ENCODE measurements around the gene PXK. TPM values are rescaled to one million over a fixed set of nuclear protein-coding genes. Genes with fewer than 3 reads are reported as not detected.
A peak's percentile ranks its signal among the peaks of the same experiment; 100 is the strongest.

The PXK gene
- total and polyA plus RNA-seq, 2 donors = 12.5 to 13.6 TPM

GRCh38 chr3:58441514-58442450 lies 109.1 kb downstream of the PXK start:
- Histone ChIP-seq H3K4me1 (ENCODE audit: control insufficient read depth in 2 of 2, insufficient read depth in 2 of 2, low read length in 2 of 2) (no peaks in the 10 kb centered on the region), H3K4me3 (ENCODE audit: low read length in 2 of 2) (no peak overlapping the region), H3K27me3 (ENCODE audit: control insufficient read depth in 2 of 2, insufficient read depth in 1 of 2, low read length in 1 of 2) (no peaks in the 10 kb centered on the region), H3K27ac (ENCODE audit: low read depth in 1 of 2, low read length in 1 of 2) (no peak overlapping the region), H3K36me3 (ENCODE audit: control insufficient read depth in 2 of 2, insufficient read depth in 2 of 2, low read length in 1 of 2) (no peaks in the 10 kb centered on the region), H3K9me3 (ENCODE audit: control insufficient read depth in 2 of 2, insufficient read depth in 1 of 2, low read length in 1 of 2) (no peaks in the 10 kb centered on the region)
- no peak for DNase-seq (ENCODE audit: low read depth in 6 of 9, low spot score in 9 of 9)
- 84% methylated on average over 4 of the region's 4 CpGs for WGBS

GRCh38 chr3:58452176-58452575 lies 119.5 kb downstream of the PXK start:
- no peaks in the 10 kb centered on the region for H3K27me3 ChIP-seq (ENCODE audit: control insufficient read depth in 2 of 2, insufficient read depth in 1 of 2, low read length in 1 of 2)
- no peak for DNase-seq (ENCODE audit: low read depth in 6 of 9, low spot score in 9 of 9)
- no peak overlapping the region for H3K27ac ChIP-seq (ENCODE audit: low read depth in 1 of 2, low read length in 1 of 2)
- whole genome bisulfite sequencing = 88% methylated on average over 1 of the region's 1 CpG
- no peaks in the 10 kb centered on the region for H3K4me1 ChIP-seq (ENCODE audit: control insufficient read depth in 2 of 2, insufficient read depth in 2 of 2, low read length in 2 of 2)
- H3K36me3 ChIP-seq (ENCODE audit: control insufficient read depth in 2 of 2, insufficient read depth in 2 of 2, low read length in 1 of 2) = no peaks in the 10 kb centered on the region
- peaks cover 0 to 8% of the 10 kb centered on the region in 2 donors for H3K9me3 ChIP-seq (ENCODE audit: control insufficient read depth in 2 of 2, insufficient read depth in 1 of 2, low read length in 1 of 2)
- H3K4me3 ChIP-seq (ENCODE audit: low read length in 2 of 2) = no peak overlapping the region

- no peak overlapping the region for H3K4me3 ChIP-seq (ENCODE audit: low read length in 2 of 2)
- no peak for DNase-seq (ENCODE audit: low read depth in 6 of 9, low spot score in 9 of 9)
- H3K9me3 ChIP-seq (ENCODE audit: control insufficient read depth in 2 of 2, insufficient read depth in 1 of 2, low read length in 1 of 2) = peaks cover 0 to 8% of the 10 kb centered on the region in 2 donors
- WGBS = 96% methylated on average over 4 of the region's 4 CpGs
- no peaks in the 10 kb centered on the region for H3K4me1 ChIP-seq (ENCODE audit: control insufficient read depth in 2 of 2, insufficient read depth in 2 of 2, low read length in 2 of 2)
- no peak overlapping the region for H3K27ac ChIP-seq (ENCODE audit: low read depth in 1 of 2, low read length in 1 of 2)
- H3K27me3 ChIP-seq (ENCODE audit: control insufficient read depth in 2 of 2, insufficient read depth in 1 of 2, low read length in 1 of 2) = no peaks in the 10 kb centered on the region
- H3K36me3 ChIP-seq (ENCODE audit: control insufficient read depth in 2 of 2, insufficient read depth in 2 of 2, low read length in 1 of 2) = no peaks in the 10 kb centered on the region
Measured at GRCh38 chr3:58459160-58459559, 126.5 kb downstream of the PXK start.

- Histone ChIP-seq H3K9me3 (ENCODE audit: control insufficient read depth in 2 of 2, insufficient read depth in 1 of 2, low read length in 1 of 2) (no peaks in the 10 kb centered on the region), H3K27me3 (ENCODE audit: control insufficient read depth in 2 of 2, insufficient read depth in 1 of 2, low read length in 1 of 2) (no peaks in the 10 kb centered on the region), H3K27ac (ENCODE audit: low read depth in 1 of 2, low read length in 1 of 2) (no peak overlapping the region), H3K4me3 (ENCODE audit: low read length in 2 of 2) (no peak overlapping the region), H3K4me1 (ENCODE audit: control insufficient read depth in 2 of 2, insufficient read depth in 2 of 2, low read length in 2 of 2) (no peaks in the 10 kb centered on the region), H3K36me3 (ENCODE audit: control insufficient read depth in 2 of 2, insufficient read depth in 2 of 2, low read length in 1 of 2) (no peaks in the 10 kb centered on the region)
- no peak for DNase-seq (ENCODE audit: low read depth in 6 of 9, low spot score in 9 of 9)
- 97% methylated on average over 4 of the region's 4 CpGs for WGBS
Measured at GRCh38 chr3:58462829-58463180, 130.1 kb downstream of the PXK start.

GRCh38 chr3:58463181-58463941 lies 130.7 kb downstream of the PXK start:
- 28% methylated on average over 18 of the region's 18 CpGs for WGBS
- Histone ChIP-seq H3K36me3 (ENCODE audit: control insufficient read depth in 2 of 2, insufficient read depth in 2 of 2, low read length in 1 of 2) (no peaks in the 10 kb centered on the region), H3K27me3 (ENCODE audit: control insufficient read depth in 2 of 2, insufficient read depth in 1 of 2, low read length in 1 of 2) (no peaks in the 10 kb centered on the region), H3K9me3 (ENCODE audit: control insufficient read depth in 2 of 2, insufficient read depth in 1 of 2, low read length in 1 of 2) (no peaks in the 10 kb centered on the region), H3K4me1 (ENCODE audit: control insufficient read depth in 2 of 2, insufficient read depth in 2 of 2, low read length in 2 of 2) (no peaks in the 10 kb centered on the region), H3K27ac (ENCODE audit: low read depth in 1 of 2, low read length in 1 of 2) (no peak overlapping the region), H3K4me3 (ENCODE audit: low read length in 2 of 2) (no peak overlapping the region)
- DNase-seq (ENCODE audit: low read depth in 6 of 9, low spot score in 9 of 9) = peak; percentile 17 to 65 (median 32)

- no peak for DNase-seq (ENCODE audit: low read depth in 6 of 9, low spot score in 9 of 9)
- H3K27ac ChIP-seq (ENCODE audit: low read depth in 1 of 2, low read length in 1 of 2) = no peak overlapping the region
- no peaks in the 10 kb centered on the region for H3K9me3 ChIP-seq (ENCODE audit: control insufficient read depth in 2 of 2, insufficient read depth in 1 of 2, low read length in 1 of 2)
- H3K36me3 ChIP-seq (ENCODE audit: control insufficient read depth in 2 of 2, insufficient read depth in 2 of 2, low read length in 1 of 2) = no peaks in the 10 kb centered on the region
- H3K27me3 ChIP-seq (ENCODE audit: control insufficient read depth in 2 of 2, insufficient read depth in 1 of 2, low read length in 1 of 2) = no peaks in the 10 kb centered on the region
- H3K4me1 ChIP-seq (ENCODE audit: control insufficient read depth in 2 of 2, insufficient read depth in 2 of 2, low read length in 2 of 2) = no peaks in the 10 kb centered on the region
- no peak overlapping the region for H3K4me3 ChIP-seq (ENCODE audit: low read length in 2 of 2)
- 49% methylated on average over 5 of the region's 5 CpGs for WGBS
Measured at GRCh38 chr3:58463942-58464271, 131.2 kb downstream of the PXK start.

- Histone ChIP-seq H3K36me3 (ENCODE audit: control insufficient read depth in 2 of 2, insufficient read depth in 2 of 2, low read length in 1 of 2) (no peaks in the 10 kb centered on the region), H3K27me3 (ENCODE audit: control insufficient read depth in 2 of 2, insufficient read depth in 1 of 2, low read length in 1 of 2) (no peaks in the 10 kb centered on the region), H3K4me3 (ENCODE audit: low read length in 2 of 2) (no peak overlapping the region), H3K27ac (ENCODE audit: low read depth in 1 of 2, low read length in 1 of 2) (no peak overlapping the region), H3K9me3 (ENCODE audit: control insufficient read depth in 2 of 2, insufficient read depth in 1 of 2, low read length in 1 of 2) (no peaks in the 10 kb centered on the region), H3K4me1 (ENCODE audit: control insufficient read depth in 2 of 2, insufficient read depth in 2 of 2, low read length in 2 of 2) (no peaks in the 10 kb centered on the region)
- no peak for DNase-seq (ENCODE audit: low read depth in 6 of 9, low spot score in 9 of 9)
- 68% methylated on average over 3 of the region's 3 CpGs for WGBS
Measured at GRCh38 chr3:58464866-58465265, 132.2 kb downstream of the PXK start.

- DNase-seq (ENCODE audit: low read depth in 6 of 9, low spot score in 9 of 9) = no peak
- Histone ChIP-seq H3K27ac (ENCODE audit: low read depth in 1 of 2, low read length in 1 of 2) (no peak overlapping the region), H3K9me3 (ENCODE audit: control insufficient read depth in 2 of 2, insufficient read depth in 1 of 2, low read length in 1 of 2) (no peaks in the 10 kb centered on the region), H3K4me3 (ENCODE audit: low read length in 2 of 2) (no peak overlapping the region), H3K27me3 (ENCODE audit: control insufficient read depth in 2 of 2, insufficient read depth in 1 of 2, low read length in 1 of 2) (no peaks in the 10 kb centered on the region), H3K4me1 (ENCODE audit: control insufficient read depth in 2 of 2, insufficient read depth in 2 of 2, low read length in 2 of 2) (peaks cover 0 to 12% of the 10 kb centered on the region in 2 donors), H3K36me3 (ENCODE audit: control insufficient read depth in 2 of 2, insufficient read depth in 2 of 2, low read length in 1 of 2) (no peaks in the 10 kb centered on the region)
- 97% methylated on average over 4 of the region's 4 CpGs for WGBS
Measured at GRCh38 chr3:58466899-58467563, 134.3 kb downstream of the PXK start.

GRCh38 chr3:58469096-58469495 lies 136.4 kb downstream of the PXK start:
- Histone ChIP-seq H3K4me3 (ENCODE audit: low read length in 2 of 2) (no peak overlapping the region), H3K9me3 (ENCODE audit: control insufficient read depth in 2 of 2, insufficient read depth in 1 of 2, low read length in 1 of 2) (no peaks in the 10 kb centered on the region), H3K36me3 (ENCODE audit: control insufficient read depth in 2 of 2, insufficient read depth in 2 of 2, low read length in 1 of 2) (no peaks in the 10 kb centered on the region), H3K4me1 (ENCODE audit: control insufficient read depth in 2 of 2, insufficient read depth in 2 of 2, low read length in 2 of 2) (peaks cover 0 to 14% of the 10 kb centered on the region in 2 donors), H3K27me3 (ENCODE audit: control insufficient read depth in 2 of 2, insufficient read depth in 1 of 2, low read length in 1 of 2) (no peaks in the 10 kb centered on the region), H3K27ac (ENCODE audit: low read depth in 1 of 2, low read length in 1 of 2) (no peak overlapping the region)
- no peak for DNase-seq (ENCODE audit: low read depth in 6 of 9, low spot score in 9 of 9)
- 97% methylated on average over 4 of the region's 4 CpGs for WGBS

All from thymus (tissue), 11 donors.